Endodermal cell (in vitro differentiated cells): ENCODE results near the gene ITSN1. TPM values are rescaled to one million over a fixed set of nuclear protein-coding genes. Genes with fewer than 3 reads are reported as not detected.
A peak's percentile ranks its signal among the peaks of the same experiment; 100 is the strongest.

ENCODE experiments used
- DNase-seq: peaks from one replicate; pipeline ENCODE4 v3.0.0-alpha.2; 2017
- H3K27ac ChIP-seq: 2 replicates; pipeline ENCODE4 v1.5.1; 2013; ENCODE audit warnings: mild to moderate bottlenecking, low read depth, low read length, moderate library complexity
- H3K27me3 ChIP-seq: 2 replicates; pipeline ENCODE4 v1.6.1; 2013; ENCODE audit warnings: mild to moderate bottlenecking, low read length, moderate library complexity; ENCODE audit not compliant: insufficient read depth, control insufficient read depth, poor library complexity, severe bottlenecking
- H3K36me3 ChIP-seq: 2 replicates; pipeline ENCODE4 v1.7.0; 2013; ENCODE audit warnings: mild to moderate bottlenecking, low read length, moderate library complexity; ENCODE audit not compliant: control insufficient read depth, insufficient read depth
- H3K4me1 ChIP-seq: one replicate; pipeline ENCODE4 v1.7.0; 2013; ENCODE audit warnings: low read length; ENCODE audit not compliant: control insufficient read depth, insufficient read depth
- H3K4me3 ChIP-seq: 2 replicates; pipeline ENCODE4 v1.5.1; 2013; ENCODE audit warnings: mild to moderate bottlenecking, low read length, moderate library complexity
- H3K9ac ChIP-seq: 2 replicates; pipeline ENCODE4 v1.6.1; 2013; ENCODE audit warnings: mild to moderate bottlenecking, low read length, moderate library complexity; ENCODE audit not compliant: poor library complexity, severe bottlenecking; ENCODE audit errors: extremely low read depth
- H3K9me3 ChIP-seq: 2 replicates; pipeline ENCODE4 v1.6.1; 2013; ENCODE audit warnings: mild to moderate bottlenecking, low read length, moderate library complexity; ENCODE audit not compliant: control insufficient read depth
- H3K27ac Mint-ChIP-seq: 2 replicates; pipeline ENCODE4 v1.8.0; 2020; ENCODE audit warnings: mixed read lengths
- H3K27me3 Mint-ChIP-seq: 2 replicates; pipeline ENCODE4 v1.8.0; 2021; ENCODE audit warnings: mild to moderate bottlenecking, mixed read lengths; ENCODE audit not compliant: insufficient read depth
- H3K36me3 Mint-ChIP-seq: 2 replicates; pipeline ENCODE4 v1.8.0; 2020; ENCODE audit warnings: low read depth, mixed read lengths
- H3K4me1 Mint-ChIP-seq: 2 replicates; pipeline ENCODE4 v1.8.0; 2020; ENCODE audit warnings: mixed read lengths
- H3K4me3 Mint-ChIP-seq: 2 replicates; pipeline ENCODE4 v1.8.0; 2020; ENCODE audit warnings: mild to moderate bottlenecking, moderate library complexity, mixed read lengths
- H3K9me3 Mint-ChIP-seq: 2 replicates; pipeline ENCODE4 v1.8.0; 2020; ENCODE audit warnings: mild to moderate bottlenecking, mixed read lengths
- CTCF ChIP-seq: fragments of 200-600 bp; sonication (generic); conservative IDR thresholded peaks from 2 replicates; pipeline ENCODE4 v1.5.0; 2021; ENCODE audit warnings: antibody characterized with exemption, mild to moderate bottlenecking
- WGBS, 2 experiments: methylation state at CpG; one replicate each; pipeline versions ENCODE4 v1.1.5 to v1.1.7; 2013; ENCODE audit warnings: missing lambda C conversion rate in 2 of 2, mixed read lengths in 1 of 2; ENCODE audit not compliant: insufficient coverage in 1 of 2, insufficient read length in 1 of 2; 5-methylcytosine and 5-hydroxymethylcytosine counted together
- total RNA-seq, 2 donors: library from RNA; stranded (reverse); fragmentation: NEBNext Ultra II Directional in 1 of 2; extraction: Animal tissue kit (Norgen Biotek cat#: 25700) in 1 of 2; gene quantifications; 2 replicates in 1 of 2; 3 replicates in 1 of 2; pipeline ENCODE4 v1.2.1, GENCODE V29; 2021

The ITSN1 gene
- total RNA-seq, 2 donors from 2014 or later: 89.6 to 104 TPM

GRCh38 chr21:33751533-33751932, 109.2 kb downstream of the ITSN1 start:
- peak overlapping the region; percentile 16 for H3K27ac Mint-ChIP-seq
- Histone ChIP-seq H3K4me1 (no peaks in the 10 kb centered on the region), H3K36me3 (peaks cover 60% of the 10 kb centered on the region), H3K27me3 (no peaks in the 10 kb centered on the region), H3K9ac (no peak overlapping the region), H3K27ac (no peak overlapping the region), H3K9me3 (peaks cover 12% of the 10 kb centered on the region), H3K4me3 (no peak overlapping the region)
- DNase-seq: no peak
- peaks cover 11% of the 10 kb centered on the region for H3K9me3 Mint-ChIP-seq
- no peak for TF ChIP-seq CTCF
- H3K36me3 Mint-ChIP-seq: peaks cover 46% of the 10 kb centered on the region
- H3K27me3 Mint-ChIP-seq: no peaks in the 10 kb centered on the region
- no peaks in the 10 kb centered on the region for H3K4me1 Mint-ChIP-seq
- no peak overlapping the region for H3K4me3 Mint-ChIP-seq

- Mint-ChIP-seq H3K4me1 (no peaks in the 10 kb centered on the region), H3K9me3 (peaks cover 4% of the 10 kb centered on the region), H3K36me3 (peaks cover 41% of the 10 kb centered on the region), H3K27ac (no peak overlapping the region), H3K4me3 (no peak overlapping the region), H3K27me3 (no peaks in the 10 kb centered on the region)
- H3K9ac ChIP-seq: no peak overlapping the region
- peaks cover 60% of the 10 kb centered on the region for H3K36me3 ChIP-seq
- H3K4me1 ChIP-seq: no peaks in the 10 kb centered on the region
- no peak overlapping the region for H3K27ac ChIP-seq
- no peak for TF ChIP-seq CTCF
- WGBS, 2 experiments: 95% methylated on average over 2 of the region's 2 CpGs; no CpG with 5 or more reads in 1 of the 2 experiments
- H3K27me3 ChIP-seq: no peaks in the 10 kb centered on the region
- H3K9me3 ChIP-seq: peaks cover 5% of the 10 kb centered on the region
- no peak for DNase-seq
- no peak overlapping the region for H3K4me3 ChIP-seq
Observed at GRCh38 chr21:33752260-33752659, 110.0 kb downstream of the ITSN1 start.

- no peaks in the 10 kb centered on the region for H3K4me1 ChIP-seq
- no peak overlapping the region for H3K27ac ChIP-seq
- no peak overlapping the region for H3K4me3 Mint-ChIP-seq
- H3K4me1 Mint-ChIP-seq: no peaks in the 10 kb centered on the region
- no peak overlapping the region for H3K9ac ChIP-seq
- no peaks in the 10 kb centered on the region for H3K27me3 Mint-ChIP-seq
- TF ChIP-seq CTCF: no peak
- DNase-seq: no peak
- no peak overlapping the region for H3K27ac Mint-ChIP-seq
- no peaks in the 10 kb centered on the region for H3K27me3 ChIP-seq
- peaks cover 66% of the 10 kb centered on the region for H3K36me3 ChIP-seq
- H3K9me3 ChIP-seq: no peaks in the 10 kb centered on the region
- H3K9me3 Mint-ChIP-seq: no peaks in the 10 kb centered on the region
- peaks cover 41% of the 10 kb centered on the region for H3K36me3 Mint-ChIP-seq
- WGBS, 2 experiments: 94 to 100% methylated on average over 1 of the region's 1 CpG
- H3K4me3 ChIP-seq: no peak overlapping the region
Observed at GRCh38 chr21:33753886-33754285, 111.6 kb downstream of the ITSN1 start.
